GM06990 (cell line): Measurements from ENCODE around the gene NEAT1.
"Not testable (repeated sequence)": the region's sequence is repeated elsewhere in the genome, so short reads cannot be mapped to it uniquely, and the experiment has no call there.

ENCODE experiments used
- DNase-seq: peaks from one replicate; pipeline ENCODE4 v3.0.0-alpha.2; 2011; ENCODE audit not compliant: insufficient read length; ENCODE audit errors: extremely low read depth
- H3K27me3 ChIP-seq: replicated peaks from 2 replicates; pipeline ENCODE4 v1.6.0; 2011; ENCODE audit warnings: low read length; ENCODE audit not compliant: control insufficient read depth, insufficient read depth
- H3K36me3 ChIP-seq: 2 replicates; pipeline ENCODE4 v1.5.1; 2011; ENCODE audit warnings: low read length; ENCODE audit not compliant: control insufficient read depth, insufficient read depth
- H3K4me3 ChIP-seq: replicated peaks from 2 replicates; pipeline ENCODE4 v1.5.1; 2011; ENCODE audit warnings: low read depth, mild to moderate bottlenecking, control low read depth, low read length
- TF ChIP-seq, protein P1 (sequence below): IDR thresholded peaks from 2 replicates; pipeline ENCODE4 v1.5.1; 2011; ENCODE audit warnings: low read length, control low read depth, mild to moderate bottlenecking, inconsistent platforms; ENCODE audit not compliant: insufficient read depth, poor library complexity, severe bottlenecking

NEAT1 gene

DNA sequence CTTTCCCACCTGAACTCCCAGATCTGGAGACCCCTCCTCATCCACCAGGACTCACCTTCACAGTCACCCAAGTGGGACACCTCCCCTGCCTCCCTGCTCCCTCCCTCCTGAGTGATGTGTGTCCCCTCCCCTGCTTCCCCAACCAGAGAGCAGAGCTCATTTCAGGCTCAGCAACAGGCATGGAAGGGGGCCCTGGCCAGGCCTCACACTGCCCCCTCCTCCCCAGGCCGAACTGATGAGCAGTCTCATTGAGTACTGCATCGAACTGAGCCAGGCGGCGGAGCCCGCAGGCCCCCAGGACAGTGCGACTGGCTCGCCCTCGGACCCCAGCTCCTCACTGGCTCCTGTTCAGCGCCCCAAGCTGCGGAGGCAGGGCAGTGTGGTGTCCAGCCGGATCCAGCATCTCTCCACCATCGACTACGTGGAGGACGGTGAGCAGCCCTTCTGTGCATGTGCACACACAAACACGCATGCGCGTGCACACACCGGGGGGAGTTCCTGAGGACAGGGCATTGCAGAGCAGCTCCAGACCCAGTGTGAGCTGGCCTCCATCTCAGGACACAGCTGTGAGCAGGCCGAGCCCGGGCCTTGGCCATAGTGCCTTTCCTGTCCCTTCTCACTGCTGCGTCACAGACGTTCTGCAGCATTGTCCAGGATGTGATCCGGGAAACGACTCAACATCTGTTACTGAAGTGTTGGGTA, 17.8 kb upstream of the NEAT1 start:
- Histone ChIP-seq H3K4me3 (no peak overlapping the region), H3K36me3 (peaks cover 27% of the 10 kb centered on the region), H3K27me3 (no peaks in the 10 kb centered on the region)
- TF ChIP-seq, protein P1, sequence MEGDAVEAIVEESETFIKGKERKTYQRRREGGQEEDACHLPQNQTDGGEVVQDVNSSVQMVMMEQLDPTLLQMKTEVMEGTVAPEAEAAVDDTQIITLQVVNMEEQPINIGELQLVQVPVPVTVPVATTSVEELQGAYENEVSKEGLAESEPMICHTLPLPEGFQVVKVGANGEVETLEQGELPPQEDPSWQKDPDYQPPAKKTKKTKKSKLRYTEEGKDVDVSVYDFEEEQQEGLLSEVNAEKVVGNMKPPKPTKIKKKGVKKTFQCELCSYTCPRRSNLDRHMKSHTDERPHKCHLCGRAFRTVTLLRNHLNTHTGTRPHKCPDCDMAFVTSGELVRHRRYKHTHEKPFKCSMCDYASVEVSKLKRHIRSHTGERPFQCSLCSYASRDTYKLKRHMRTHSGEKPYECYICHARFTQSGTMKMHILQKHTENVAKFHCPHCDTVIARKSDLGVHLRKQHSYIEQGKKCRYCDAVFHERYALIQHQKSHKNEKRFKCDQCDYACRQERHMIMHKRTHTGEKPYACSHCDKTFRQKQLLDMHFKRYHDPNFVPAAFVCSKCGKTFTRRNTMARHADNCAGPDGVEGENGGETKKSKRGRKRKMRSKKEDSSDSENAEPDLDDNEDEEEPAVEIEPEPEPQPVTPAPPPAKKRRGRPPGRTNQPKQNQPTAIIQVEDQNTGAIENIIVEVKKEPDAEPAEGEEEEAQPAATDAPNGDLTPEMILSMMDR: no peak
- DNase-seq: no peak

DNA sequence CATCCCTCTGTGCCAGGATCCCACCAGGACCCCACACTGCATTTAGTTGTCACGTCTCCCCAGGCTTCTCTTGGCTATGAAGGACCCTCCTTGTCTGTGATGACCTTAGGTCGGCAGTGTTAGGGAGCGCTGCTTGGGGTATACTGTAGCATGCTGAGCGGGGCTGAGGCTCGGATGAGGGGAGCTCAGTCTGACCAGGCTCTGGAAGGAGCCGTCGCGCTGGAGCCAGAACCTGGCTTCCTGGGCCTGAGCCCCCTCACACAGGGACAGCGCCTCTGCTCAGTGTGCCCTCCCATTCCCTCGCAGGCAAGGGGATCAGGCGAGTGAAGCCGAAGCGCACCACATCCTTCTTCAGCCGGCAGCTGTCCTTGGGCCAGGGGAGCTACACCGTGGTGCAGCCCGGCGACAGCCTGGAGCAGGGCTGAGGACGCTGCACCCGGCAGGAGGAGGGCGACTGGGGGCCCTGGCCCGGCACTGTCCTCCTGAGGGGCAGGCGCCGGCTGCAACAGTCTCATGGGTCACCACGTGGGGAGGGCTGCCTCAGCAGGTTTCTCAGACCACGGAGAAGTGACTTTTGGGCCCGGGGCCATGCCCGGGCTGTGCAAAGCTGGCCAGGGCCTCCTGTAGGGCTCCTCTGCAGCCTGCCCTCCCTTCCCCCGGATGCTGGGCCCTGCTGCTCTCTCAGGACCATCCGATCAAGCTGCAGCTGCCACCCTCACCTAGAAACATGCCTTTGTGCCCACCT, 11.5 kb upstream of the NEAT1 start:
- TF ChIP-seq, protein P1: no peak

DNA sequence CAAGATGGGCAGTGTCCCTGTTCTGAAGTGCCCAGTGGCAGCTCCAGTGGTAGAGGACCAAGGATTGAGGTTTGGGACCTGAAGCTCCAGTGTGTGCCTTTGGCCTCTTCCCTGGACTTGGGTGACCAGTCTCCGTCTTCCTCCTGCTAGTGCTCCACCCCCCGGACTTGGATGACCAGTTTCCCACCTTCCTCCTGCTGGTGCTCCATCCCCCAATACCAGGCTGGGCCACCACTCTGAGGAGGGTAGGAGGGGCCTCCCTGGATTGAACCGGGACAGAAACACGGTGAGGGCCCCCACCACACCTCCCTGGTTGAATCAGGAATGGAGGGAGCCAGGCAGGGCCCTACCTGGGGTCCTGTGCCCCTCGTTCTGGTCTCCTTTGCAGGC, 10.9 kb upstream of the NEAT1 start:
- no peak for DNase-seq
- Histone ChIP-seq H3K4me3 (no peak overlapping the region), H3K36me3 (peaks cover 24% of the 10 kb centered on the region), H3K27me3 (no peaks in the 10 kb centered on the region)
- TF ChIP-seq, protein P1: no peak

More for the DNA sequence above, 11.5 kb upstream of the NEAT1 start:
- no peaks in the 10 kb centered on the region for H3K27me3 ChIP-seq
- H3K36me3 ChIP-seq: peaks cover 24% of the 10 kb centered on the region
- H3K4me3 ChIP-seq: no peak overlapping the region
- no peak for DNase-seq

GRCh38 chr11:65412271-65413076, 10.1 kb upstream of the NEAT1 start:
- TF ChIP-seq, protein P1: no peak
- no peak overlapping the region for H3K4me3 ChIP-seq
- H3K27me3 ChIP-seq: no peaks in the 10 kb centered on the region
- H3K36me3 ChIP-seq: peaks cover 24% of the 10 kb centered on the region
- no peak for DNase-seq

GRCh38 chr11:65413077-65413664, 9.4 kb upstream of the NEAT1 start:
- H3K27me3 ChIP-seq, DNase-seq, H3K4me3 ChIP-seq: not testable (repeated sequence)
- H3K36me3 ChIP-seq: peaks cover 24% of the 10 kb centered on the region
